Measurements from ENCODE around the gene ITGB3. TPM values are rescaled to one million over a fixed set of nuclear protein-coding genes. Genes with fewer than 3 reads are reported as not detected.

ITGB3 gene
- total RNA-seq: 153 and 174 TPM in 2 replicates

GRCh38 chr17:47253541-47254402 is at the start of gene ITGB3:
Gene ITGB3 (plus strand): TSS chr17:47253827. CDS start chr17:47253862, 35 bp downstream.

GRCh38 chr17:47208744-47209488 is 44.7 kb upstream of the ITGB3 start, which contains the start of gene MYL4:
Gene MYL4 (plus strand): TSS chr17:47209348. CDS start chr17:47209423, 75 bp downstream.

GRCh38 chr17:47323382-47324223 is 70.0 kb downstream of the ITGB3 start, which contains the start of gene EFCAB13:
Gene EFCAB13 (plus strand): TSS chr17:47323955. CDS start chr17:47328354, 4,399 bp downstream.

Other genes starting within 250 kb of the ITGB3 start
- 99.5 and 102 TPM in 2 replicates for gene CDC27, start 64.5 kb upstream of the ITGB3 start, total RNA-seq
- gene MYL4, start 44.5 kb upstream of the ITGB3 start, total RNA-seq: 2.4 and 2.6 TPM in 2 replicates
- 2.8 and 3.7 TPM in 2 replicates for gene EFCAB13, start 70.1 kb downstream of the ITGB3 start, total RNA-seq